ENCODE measurements around the gene PDE9A.

DNA sequence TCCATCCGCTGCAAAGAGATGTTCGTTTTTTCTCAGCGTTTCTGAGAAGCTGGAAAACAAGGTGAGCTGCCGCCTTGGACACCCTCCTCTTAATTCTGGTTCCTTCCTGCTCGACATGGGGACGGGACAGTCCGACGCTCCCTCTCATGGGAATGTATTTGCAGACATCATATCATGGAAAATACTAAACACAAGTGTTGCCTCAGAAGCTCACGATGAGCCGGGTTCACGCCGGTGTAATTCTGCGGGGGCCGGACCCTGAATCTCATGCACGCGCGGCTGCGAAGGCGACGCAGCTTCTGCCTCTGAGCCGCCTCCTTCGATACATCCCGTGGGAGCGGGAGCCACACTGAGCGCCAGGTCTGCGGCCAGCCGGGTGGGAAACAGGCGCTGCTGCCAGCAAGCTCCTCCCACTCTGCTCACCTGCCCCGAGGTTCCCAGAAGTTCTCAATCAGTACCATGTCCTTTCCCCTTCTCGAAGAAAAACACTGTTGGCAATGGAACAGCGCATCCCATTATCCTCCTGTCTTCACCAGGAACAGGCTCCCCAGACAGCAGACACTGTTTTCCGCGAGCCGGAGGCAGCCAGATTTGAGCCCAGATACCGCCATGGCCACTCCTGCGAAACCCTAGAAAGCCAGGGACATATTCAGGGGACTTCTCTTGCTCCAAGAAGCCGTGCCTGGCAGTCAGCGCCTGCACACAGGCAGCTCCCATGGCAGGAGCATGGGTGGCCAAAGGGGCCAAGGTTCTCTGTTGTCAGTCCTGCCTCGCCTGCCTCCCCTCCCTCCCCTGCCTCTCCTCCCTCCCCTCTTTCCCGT, 127.9 kb downstream of the PDE9A start:
- TF ChIP-seq, protein P1, sequence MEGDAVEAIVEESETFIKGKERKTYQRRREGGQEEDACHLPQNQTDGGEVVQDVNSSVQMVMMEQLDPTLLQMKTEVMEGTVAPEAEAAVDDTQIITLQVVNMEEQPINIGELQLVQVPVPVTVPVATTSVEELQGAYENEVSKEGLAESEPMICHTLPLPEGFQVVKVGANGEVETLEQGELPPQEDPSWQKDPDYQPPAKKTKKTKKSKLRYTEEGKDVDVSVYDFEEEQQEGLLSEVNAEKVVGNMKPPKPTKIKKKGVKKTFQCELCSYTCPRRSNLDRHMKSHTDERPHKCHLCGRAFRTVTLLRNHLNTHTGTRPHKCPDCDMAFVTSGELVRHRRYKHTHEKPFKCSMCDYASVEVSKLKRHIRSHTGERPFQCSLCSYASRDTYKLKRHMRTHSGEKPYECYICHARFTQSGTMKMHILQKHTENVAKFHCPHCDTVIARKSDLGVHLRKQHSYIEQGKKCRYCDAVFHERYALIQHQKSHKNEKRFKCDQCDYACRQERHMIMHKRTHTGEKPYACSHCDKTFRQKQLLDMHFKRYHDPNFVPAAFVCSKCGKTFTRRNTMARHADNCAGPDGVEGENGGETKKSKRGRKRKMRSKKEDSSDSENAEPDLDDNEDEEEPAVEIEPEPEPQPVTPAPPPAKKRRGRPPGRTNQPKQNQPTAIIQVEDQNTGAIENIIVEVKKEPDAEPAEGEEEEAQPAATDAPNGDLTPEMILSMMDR (IDR thresholded peaks at IDR 0.05) = no peak
- TF ChIP-seq POLR2AphosphoS5 (IDR thresholded peaks at IDR 0.05) = no peak
- no peak for TF ChIP-seq EP300 (IDR thresholded peaks at IDR 0.05)

Data from esophagus muscularis mucosa (tissue), 4 donors.